SW 1271 (cell line): ENCODE measurements around the gene VPS37C.
"Not testable (repeated sequence)": the region's sequence is repeated elsewhere in the genome, so short reads cannot be mapped to it uniquely, and the experiment has no call there.

Experiments used
- DNase-seq, 2 experiments: peaks; one replicate each; lab custom pipeline; 2025; lab: John Stamatoyannopoulos, UW

The VPS37C gene

DNA sequence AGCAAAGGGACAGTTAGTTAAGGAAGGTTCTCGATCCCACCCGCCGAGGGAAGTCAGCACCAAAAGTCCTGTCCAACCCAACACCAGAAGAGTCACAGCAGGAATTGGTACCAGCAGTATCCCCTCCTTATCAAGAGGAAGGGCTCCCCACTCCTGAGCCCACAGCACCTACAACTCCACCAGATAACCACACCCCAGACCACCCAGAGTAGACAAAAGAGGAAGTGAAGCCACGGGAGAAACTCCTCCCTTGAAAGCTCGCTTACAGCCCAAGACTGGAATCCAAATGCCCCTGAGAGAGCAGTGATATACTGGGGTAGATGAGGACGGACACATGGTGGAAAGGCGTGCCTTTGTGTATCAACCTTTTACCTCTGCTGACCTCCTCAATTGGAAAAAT, 66.2 kb downstream of the VPS37C start:
- no peak for DNase-seq

DNA sequence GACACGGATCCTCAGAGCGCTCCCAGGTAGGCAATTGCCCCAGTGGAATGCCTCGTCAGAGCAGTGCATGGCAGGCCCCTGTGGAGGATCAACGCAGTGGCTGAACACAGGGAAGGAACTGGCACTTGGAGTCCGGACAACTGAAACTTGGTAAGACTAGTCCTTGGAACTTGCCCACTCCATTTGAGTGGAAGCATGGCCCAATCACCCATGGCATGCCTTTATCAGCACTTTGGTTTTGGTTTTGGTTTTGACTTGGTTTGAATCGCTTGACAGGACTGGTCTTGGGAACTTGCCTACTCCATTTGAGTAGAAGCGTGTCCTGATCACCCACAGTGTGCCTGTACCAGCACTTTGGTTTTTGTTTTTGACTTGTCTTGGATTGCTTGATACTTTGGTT, 67.1 kb downstream of the VPS37C start:
- not testable (repeated sequence) for DNase-seq

DNA sequence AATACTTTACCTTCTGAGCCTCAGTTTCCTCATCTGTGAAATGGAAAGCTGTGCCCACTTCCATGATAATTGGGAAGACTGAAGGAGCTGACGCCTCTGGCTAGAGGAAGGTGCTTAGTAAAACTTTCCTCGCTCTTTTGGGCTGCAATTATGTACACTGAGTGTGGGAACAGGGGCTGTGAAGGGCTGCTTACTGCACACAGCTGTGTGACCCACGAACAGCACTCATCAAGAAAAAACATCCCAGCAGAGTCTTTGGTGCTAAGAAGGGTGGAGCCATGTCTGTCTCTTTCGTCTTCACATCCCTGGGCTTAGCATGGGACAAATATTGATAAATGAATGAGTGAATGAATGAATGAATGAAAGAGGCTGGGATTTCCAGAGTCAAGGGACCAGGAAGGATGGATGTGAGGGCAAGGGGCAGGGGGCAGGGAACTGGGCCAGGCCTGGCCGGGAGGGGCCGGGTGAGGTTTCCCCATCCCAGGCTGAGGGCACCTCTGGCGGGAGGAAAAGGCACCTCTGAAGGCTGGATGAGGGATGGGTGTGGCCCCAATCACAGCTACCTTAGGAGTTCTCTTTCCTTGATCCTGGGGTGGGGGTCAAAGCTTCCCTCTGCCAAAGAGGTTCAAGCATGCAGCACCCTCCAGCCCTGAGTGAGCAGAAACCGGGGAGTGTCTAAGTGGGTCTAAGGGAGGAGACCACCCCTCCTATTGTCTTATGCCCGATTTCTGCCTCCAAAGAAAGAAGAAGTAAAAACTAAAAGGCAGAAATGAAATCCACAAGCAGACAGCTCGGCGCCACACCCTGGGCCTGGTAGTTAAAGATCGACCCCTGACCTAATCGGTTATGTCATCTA, 68.1 kb downstream of the VPS37C start:
- no peak for DNase-seq

DNA sequence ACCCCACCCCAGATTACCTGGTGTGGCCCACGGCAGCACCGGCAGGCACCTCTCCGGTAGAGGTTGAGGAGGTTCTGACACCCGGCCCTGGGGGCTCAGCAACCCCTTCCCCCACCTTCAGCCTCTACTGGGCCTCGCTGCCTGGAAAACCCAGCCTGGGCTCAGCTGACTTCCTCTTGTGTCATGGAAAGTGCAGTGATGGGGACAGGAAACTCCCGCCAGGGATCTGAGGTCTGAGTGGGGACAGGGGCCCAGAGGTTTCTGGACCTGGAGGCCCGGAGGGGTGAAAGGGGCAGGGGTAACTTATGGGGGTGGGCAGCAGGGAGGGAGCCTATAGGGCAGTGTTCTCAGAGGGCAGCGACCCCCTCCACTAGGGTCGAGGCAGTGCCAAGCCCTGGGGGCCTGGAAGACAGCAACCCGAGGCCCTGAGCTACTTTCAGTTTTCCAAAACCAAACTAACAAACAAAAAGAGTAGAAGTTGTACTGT, 68.9 kb downstream of the VPS37C start:
- no peak for DNase-seq

DNA sequence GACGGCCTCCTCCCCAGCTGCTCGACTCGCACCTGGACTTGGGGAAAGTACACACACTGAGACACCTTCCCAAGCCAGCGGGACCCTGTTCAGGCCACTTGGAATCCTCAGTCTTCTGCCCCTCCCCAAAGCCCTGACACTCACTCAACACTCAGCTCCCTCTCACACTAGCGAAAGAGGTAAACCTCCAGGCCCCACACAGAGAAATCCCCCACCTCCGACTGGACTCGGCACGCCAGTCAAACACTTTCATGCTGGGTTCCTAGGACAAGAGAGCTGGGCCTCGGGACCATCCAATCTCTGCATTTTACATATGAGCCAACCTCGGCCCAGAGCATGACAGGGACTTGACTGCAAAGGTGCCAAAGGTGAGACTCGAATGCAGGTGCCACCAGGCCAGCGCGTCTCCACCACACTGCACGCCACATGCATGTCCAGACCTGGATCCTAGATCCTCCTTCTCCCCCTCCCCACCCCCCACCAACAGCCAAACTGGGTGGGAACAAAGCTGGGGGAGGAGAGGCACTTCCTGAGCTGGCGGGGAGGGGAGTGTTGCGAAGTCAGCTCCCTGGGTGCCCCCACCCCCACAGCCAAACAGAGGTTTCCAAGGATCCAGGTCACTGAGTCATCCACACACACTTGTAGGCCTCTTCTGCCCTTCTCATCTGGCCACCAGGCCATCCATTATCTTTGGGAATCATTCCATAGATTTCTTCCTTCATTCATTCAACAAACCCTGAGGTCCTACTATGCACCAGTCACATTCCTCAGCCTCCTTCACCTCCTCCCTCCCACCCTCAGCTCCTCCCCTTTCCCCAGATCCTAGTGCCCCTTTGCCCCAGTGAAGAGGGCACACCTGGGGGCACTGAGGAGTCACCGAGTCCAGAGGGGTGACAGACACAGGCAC, 69.6 kb downstream of the VPS37C start:
- no peak for DNase-seq

DNA sequence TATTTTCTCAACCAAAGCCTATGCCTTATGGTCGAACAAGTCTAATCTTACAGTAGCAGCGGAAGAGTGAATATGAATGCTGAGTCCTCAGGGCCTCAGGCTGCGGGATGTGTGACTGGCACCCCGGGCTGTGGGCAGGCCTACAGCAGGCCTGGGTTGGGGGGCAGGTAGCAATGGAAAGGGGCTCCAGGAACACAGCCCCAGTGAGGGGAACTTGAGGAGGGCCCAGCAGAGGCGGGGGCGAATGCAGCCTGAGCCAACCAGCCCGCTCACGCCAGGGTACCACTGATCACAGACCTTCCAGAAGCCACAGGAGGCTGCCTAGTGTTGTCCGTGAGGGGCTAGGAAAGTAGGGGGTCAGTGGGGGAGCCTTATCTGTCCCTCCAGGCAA, 70.2 kb downstream of the VPS37C start:
- DNase-seq: no peak

DNA sequence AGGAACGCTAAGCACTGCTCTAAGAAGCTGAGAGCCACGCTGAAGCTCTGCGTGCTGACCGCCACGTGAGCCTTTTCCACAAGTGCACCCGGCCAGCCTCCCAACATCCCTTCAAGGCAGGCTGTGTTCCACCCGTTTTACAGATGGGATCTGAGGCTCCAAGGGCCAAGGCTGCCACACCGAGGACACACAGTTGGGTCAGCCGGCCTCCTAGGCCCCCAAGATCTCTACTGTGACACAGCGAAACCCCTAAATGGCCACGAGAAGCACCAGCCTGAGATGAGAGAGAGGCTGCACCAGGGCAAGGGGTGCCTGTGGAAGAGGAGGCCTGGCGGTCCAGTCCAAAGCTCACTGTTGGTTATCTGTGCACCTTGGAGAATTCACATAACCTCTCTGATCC, 70.7 kb downstream of the VPS37C start:
- no peak for DNase-seq

DNA sequence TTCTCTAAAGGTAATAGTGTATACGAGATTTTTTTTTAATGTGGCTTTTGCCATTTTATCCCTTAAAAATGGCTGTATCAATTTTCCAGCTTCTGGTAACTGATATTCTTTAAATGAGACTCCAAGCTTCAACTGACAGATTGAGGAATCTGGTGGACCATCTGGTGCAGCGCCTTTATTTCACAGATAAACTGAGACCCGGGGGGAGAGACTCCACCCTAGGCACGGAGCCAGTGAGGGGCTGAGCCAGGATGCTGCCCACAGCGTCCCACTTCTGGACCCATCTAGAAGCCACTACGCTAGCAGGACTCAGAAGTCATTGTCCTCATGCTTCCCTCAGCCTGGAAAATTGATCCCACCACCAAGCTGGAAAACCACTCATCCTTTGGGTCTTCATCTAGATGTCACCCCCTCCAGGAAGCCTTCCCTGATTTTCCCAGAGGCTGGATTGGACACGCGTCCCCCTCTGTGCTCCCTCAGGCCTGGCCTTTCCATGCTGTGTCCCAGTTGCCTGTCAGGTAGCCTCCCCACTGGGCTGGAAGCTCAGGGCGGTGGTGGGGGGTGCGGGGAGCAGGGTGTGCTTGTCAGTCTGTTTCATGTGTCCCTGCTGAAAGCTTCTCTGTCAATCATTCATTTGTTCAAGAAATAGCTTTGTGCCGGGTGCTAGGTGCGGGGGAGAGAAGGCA, 71.3 kb downstream of the VPS37C start:
- no peak for DNase-seq

DNA sequence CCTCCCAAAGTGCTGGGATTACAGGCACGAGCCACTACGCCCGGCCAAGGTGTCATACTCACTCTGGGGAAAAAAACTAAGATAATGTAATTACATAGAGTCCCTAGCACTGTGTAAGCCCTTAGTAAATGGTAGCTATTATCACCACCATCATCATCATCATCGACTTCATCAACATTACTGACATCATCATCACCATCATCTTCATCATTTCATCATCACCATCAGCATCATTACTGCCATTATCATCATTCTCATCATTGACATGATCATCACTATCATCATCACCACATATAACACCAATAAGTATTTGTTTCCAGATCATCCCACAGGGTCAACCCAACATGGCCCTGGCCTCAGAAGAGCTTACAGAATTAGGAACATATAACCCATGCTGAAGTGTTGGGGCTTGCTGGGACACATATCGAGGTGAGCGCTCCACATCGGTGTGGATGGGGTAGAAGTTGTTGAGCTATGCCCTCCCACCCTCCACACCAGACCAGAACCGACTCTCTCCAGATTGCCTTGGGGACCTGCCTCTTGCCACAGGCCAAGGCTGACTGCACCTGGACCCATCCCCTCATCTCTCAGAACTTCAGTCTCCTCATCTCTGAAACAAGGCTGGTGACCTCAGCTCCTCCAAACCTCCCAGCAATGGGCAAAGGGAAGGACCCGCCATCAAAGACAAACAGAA, 73.7 kb downstream of the VPS37C start:
- DNase-seq: no peak

DNA sequence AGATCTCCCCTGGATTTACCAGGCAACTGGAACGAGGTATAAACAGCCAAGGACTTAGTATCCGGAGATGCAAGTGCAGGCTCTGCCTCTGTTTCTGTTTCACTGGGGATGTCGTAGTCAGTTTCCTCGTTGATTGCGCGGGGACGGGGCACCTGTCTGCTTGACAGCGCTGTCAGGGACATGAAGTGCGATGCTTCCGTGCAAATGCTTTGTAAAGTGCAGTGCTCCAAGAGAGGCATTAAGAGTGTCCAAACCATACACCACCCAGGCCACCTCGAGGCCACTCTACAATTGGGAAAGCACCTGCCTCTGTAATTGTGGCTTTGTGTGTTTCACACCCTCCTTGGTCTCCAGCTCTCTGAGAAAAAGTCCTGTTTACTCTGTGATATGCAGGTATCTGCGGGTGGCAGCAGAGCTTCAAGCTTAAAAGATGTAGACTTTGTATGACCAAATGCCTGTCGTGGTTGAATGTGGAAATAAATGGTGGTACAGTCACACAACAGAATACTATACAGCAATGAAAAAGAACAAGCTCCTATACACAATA, 77.6 kb downstream of the VPS37C start:
- DNase-seq: no peak

DNA sequence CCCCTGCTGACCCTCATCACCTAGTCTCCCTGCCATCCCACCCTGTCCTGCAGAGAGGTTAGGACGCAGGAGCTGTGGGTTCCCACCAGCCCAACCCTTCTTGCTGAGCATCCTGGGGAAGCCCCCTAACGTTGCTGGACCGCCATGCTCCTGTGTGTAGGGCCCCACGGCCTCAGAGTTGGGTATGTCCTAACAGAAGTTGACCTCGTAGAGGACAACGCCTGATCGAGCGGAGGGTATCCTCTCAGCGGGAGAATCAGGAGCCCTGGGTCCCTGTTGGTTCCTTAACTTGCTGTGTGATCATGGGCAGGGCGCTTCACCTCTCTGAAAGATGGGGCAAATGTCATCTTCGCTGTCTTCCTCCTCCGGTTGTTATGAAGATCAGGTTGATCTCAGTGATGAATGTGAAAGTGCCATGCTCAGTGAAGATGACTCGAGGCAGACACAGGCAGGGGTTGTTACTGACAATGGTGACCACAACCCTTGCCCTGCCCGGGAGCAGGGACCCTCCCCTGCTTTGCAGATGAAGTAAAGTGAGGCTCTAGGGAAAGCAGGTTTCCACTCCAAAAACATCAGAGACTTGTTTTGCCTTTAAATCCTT, 78.2 kb downstream of the VPS37C start:
- no peak for DNase-seq

DNA sequence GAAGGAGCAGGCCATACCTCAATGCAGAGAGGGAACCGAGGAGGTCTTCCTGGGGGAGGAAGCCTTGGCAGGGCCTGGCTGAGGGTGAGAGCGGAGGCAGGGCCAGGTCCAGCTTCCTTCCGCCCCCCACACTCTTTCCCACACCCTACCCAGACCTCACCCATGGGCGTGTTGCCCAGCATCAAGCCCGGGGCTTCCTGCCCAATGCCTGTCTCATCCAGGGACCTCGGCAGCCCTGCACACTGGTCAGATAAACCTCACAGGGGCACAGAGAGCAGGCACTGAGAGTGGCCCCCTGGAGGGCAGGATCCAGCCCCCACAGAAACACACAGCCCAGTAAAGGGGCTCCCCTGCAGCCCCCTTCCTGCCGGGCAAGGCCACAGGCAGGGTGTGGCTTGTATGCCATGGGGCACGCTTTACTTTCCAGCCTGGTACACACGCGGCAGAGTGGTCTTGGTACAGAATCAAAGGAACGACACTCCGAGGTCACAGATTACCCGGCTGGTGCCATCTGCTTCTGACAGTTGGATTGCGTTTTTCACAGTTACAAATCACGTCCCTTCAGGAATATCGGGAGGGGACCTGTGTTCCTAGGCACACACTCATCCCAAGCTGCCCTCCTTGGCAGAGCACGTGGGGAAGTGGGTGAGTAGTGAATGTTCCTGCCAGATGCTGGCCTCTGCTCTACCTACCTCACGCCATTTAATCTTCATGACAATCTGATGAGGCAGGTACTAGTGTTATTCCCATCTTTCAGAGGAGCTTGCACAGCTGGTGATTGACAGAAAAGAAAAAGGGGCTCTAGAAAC, 79.0 kb downstream of the VPS37C start:
- DNase-seq: no peak

DNA sequence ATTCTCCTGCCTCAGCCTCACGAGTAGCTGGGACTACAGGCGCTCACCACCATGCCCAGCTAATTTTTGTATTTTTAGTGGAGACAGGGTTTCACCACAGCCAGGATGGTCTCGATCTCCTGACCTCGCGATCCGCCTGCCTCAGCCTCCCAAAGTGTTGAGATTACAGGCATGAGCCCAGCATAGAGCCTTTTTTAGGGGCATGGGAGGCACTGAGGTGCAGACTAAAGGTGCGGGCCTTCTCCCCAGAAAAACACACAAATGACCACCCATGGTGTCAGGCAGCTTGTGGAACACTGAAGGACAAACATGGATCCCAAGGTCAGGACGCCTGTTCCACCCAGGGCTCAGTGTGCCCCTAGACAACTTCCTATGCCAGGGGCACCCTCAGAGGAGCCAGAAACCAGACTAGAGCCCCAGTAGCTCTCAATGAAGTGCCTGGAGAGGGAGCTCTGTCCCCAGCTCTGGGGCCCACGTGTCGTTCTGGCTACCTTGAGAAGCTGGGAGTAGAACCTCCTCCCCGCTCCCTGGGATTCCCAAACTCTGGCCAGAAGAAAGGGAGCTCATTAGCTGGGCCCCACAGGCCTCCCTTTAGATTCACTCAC, 80.1 kb downstream of the VPS37C start:
- no peak for DNase-seq

DNA sequence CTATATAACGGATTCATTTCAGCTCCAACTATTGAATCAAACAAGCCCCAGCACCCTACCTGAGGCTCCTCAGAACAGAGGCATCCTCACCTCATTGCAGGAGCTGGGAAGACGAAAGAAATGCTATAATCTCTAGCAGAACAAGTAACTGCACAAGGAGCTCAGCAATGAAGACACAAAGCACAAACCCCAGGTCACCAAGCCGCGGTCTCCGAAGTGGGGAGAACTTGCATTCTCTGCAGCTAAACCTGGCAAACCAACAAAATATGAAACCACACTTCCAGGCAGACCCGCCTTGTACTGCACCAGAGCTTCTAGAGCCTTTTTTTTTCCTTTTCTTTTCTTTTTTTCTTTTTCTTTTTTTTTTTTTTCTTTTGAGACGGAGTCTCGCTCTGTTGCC, 80.7 kb downstream of the VPS37C start:
- DNase-seq: no peak
